ENCODE data around the gene CBL.
A peak's percentile ranks its signal among the peaks of the same experiment; 100 is the strongest.

The CBL gene

DNA sequence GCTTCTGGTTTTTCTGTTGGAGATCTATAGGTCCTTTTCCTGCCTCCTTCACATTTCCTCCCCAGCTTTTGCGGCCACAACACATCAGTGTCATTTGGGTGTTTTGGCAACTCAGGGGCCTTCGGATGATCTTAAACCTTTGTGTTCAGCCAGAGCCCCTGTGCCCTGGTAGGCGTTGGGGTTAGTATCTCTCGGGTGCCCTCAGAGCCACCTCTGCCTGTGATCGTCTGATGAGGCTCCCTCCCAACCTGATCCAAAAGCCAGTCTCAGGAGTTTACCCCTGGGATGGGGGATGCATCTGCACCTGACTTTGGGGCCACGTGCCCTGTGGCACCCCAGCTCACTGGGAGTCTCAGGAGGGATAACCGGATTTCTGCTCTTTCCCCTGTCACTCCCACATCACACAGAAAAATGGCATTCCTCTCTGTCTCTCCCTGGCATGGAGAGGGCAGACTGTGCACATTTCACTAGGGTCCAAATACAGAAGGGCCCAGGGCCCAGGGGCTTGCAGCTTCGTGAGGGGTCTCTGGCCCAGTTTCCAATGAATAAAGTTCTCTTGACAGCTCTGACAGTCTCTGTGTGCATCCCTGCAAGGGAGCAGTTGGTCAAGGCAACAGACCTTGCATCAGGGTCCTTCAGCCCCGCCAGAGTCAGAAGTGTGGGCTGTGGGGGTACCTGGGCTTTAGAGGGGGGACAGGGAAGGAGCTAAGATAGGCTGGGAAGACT lies 130.8 kb downstream of the CBL start:
- in situ Hi-C loops (cut with MboI; ENCODE audit: low sequenced_read_pairs, unreplicated experiment), result no loop called here
- TF ChIP-seq CTCF (IDR thresholded peaks at IDR 0.05; ENCODE audit: borderline replicate concordance, control extremely low read depth, extremely low read depth, insufficient read depth, missing control alignments), result no peak
- no peak for DNase-seq (ENCODE audit: low spot score)

GRCh38 chr11:119337581-119338317 lies 131.6 kb downstream of the CBL start:
- in situ Hi-C loops (cut with MboI; ENCODE audit: low sequenced_read_pairs, unreplicated experiment), result no loop called here
- no peak for DNase-seq (ENCODE audit: low spot score)
- TF ChIP-seq CTCF (IDR thresholded peaks at IDR 0.05; ENCODE audit: borderline replicate concordance, control extremely low read depth, extremely low read depth, insufficient read depth, missing control alignments), result no peak

DNA sequence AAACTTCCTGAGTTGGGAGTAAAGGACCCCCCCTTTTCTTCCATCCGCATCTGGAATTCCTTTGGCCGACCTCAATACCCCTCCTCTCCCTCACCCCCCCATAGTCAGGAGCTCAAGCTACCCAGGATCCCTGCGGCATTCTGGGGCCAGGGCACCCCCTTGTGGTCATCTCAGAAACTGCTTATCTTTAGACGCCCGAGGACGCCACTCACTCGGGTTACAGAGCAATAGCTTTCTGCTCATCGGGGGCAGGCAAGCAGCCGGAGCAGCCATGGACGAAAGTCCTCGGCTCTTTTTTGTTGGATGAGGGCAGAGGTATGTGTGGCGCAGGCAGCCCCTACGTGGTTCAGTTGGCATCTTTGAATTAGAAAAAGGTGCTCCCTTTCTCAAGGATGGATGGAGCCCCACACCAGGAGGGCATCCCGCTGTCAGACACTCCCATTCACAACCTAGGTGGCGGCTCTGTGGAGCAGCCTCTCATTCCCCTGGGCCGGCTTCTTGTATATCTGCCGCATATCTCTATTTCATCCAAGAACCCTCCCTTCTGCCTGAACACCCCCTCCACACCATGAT lies 132.3 kb downstream of the CBL start:
- peak; percentile 88 for DNase-seq (ENCODE audit: low spot score)
- TF ChIP-seq CTCF (IDR thresholded peaks at IDR 0.05; ENCODE audit: borderline replicate concordance, control extremely low read depth, extremely low read depth, insufficient read depth, missing control alignments), result peak; percentile 69
- in situ Hi-C loops (cut with MboI; ENCODE audit: low sequenced_read_pairs, unreplicated experiment), result no loop called here

GRCh38 chr11:119338965-119339588 lies 132.9 kb downstream of the CBL start:
- DNase-seq (ENCODE audit: low spot score), result no peak
- TF ChIP-seq CTCF (IDR thresholded peaks at IDR 0.05; ENCODE audit: borderline replicate concordance, control extremely low read depth, extremely low read depth, insufficient read depth, missing control alignments), result no peak
- in situ Hi-C loops (cut with MboI; ENCODE audit: low sequenced_read_pairs, unreplicated experiment), result no loop called here

GRCh38 chr11:119339589-119340334 lies 133.6 kb downstream of the CBL start:
- TF ChIP-seq CTCF (IDR thresholded peaks at IDR 0.05; ENCODE audit: borderline replicate concordance, control extremely low read depth, extremely low read depth, insufficient read depth, missing control alignments), result peak; percentile 80
- peak; percentile 88 for DNase-seq (ENCODE audit: low spot score)
- in situ Hi-C loops (cut with MboI; ENCODE audit: low sequenced_read_pairs, unreplicated experiment), result no loop called here
